ENCODE data around the gene THSD4. TPM values are rescaled to one million over a fixed set of nuclear protein-coding genes. Genes with fewer than 3 reads are reported as not detected.

THSD4 gene
- total and polyA plus RNA-seq, 9 of the 15 experiments (the other 6 are each of a cell fraction or from before 2014, with no cell fraction given) = 0.04 TPM; not detected in 5

GRCh38 chr15:71350622-71351378 is 235.5 kb downstream of the THSD4 start:
- BruUV-seq (replicated peaks) = no TSS peak

More at GRCh38 chr15:71350622-71351378, 235.5 kb downstream of the THSD4 start:
- H3K27ac ChIP-seq (ENCODE audit: extremely low read depth, low read depth, low read length) = no peak overlapping the region
- no peaks in the 10 kb centered on the region for H4K20me1 ChIP-seq (replicated peaks; ENCODE audit: control insufficient read depth, insufficient read depth, low read length)
- peaks cover 4 to 5% of the 10 kb centered on the region in 2 experiments; a peak in 2 of 5 replicates for H3K27me3 ChIP-seq (ENCODE audit: control insufficient read depth in 2 of 2, insufficient read depth in 2 of 2, low read length in 2 of 2)
- H3K4me3 ChIP-seq = no peak overlapping the region
- no peaks in the 10 kb centered on the region for H3K4me1 ChIP-seq (replicated peaks in 1 of 2; ENCODE audit: control insufficient read depth in 2 of 2, insufficient read depth in 2 of 2, low read length in 2 of 2)
- H3K9me3 ChIP-seq (replicated peaks; ENCODE audit: control insufficient read depth, insufficient read depth, low read depth, low read length) = no peaks in the 10 kb centered on the region
- FAIRE-seq (no peak), DNase-seq (ENCODE audit: extremely low read depth in 1 of 4, low spot score in 3 of 4) (no peak), ATAC-seq (no peak)
- H2AFZ ChIP-seq (ENCODE audit: low read depth, low read length) = no peak overlapping the region
- H3K79me2 ChIP-seq (ENCODE audit: control insufficient read depth, insufficient read depth, low read length) = no peaks in the 10 kb centered on the region
- H3K9ac ChIP-seq (ENCODE audit: insufficient read depth in 1 of 2, low read depth in 2 of 2, low read length in 2 of 2) = no peak overlapping the region
- ChIA-PET CTCF (ENCODE audit: low intra/inter-chr PET ratio) (no interaction called here), POLR2A (no interaction called here)
- TF ChIP-seq SOX6 (IDR thresholded peaks at IDR 0.05) (no peak), KAT8 (IDR thresholded peaks at IDR 0.05; ENCODE audit: low read depth) (no peak), SMC3 (conservative IDR thresholded peaks at IDR 0.05; ENCODE audit: insufficient read depth, low read depth, low read length) (no peak), ZNF316 (IDR thresholded peaks at IDR 0.05) (no peak), HEY1 (CRISPR knock-in tag; IDR thresholded peaks at IDR 0.05; ENCODE audit: borderline replicate concordance) (no peak), MAFF (IDR thresholded peaks at IDR 0.05; ENCODE audit: low read length) (no peak), PRDM10 (IDR thresholded peaks at IDR 0.05; ENCODE audit: partially characterized antibody) (no peak), NR2C1 (IDR thresholded peaks at IDR 0.05) (no peak), NR2C1 (tag; IDR thresholded peaks at IDR 0.05) (no peak), ZNF696 (CRISPR knock-in tag; conservative IDR thresholded peaks at IDR 0.05) (no peak), HDAC2 (IDR thresholded peaks at IDR 0.05) (no peak), HNRNPK (IDR thresholded peaks at IDR 0.05; ENCODE audit: low read depth, low read length, poor library complexity, severe bottlenecking) (no peak)
- in situ Hi-C loops (cut with MboI) = no loop called here
- H3K4me2 ChIP-seq (ENCODE audit: insufficient read depth, low read length) = no peak overlapping the region
- intact Hi-C loops (cut with micrococcal nuclease) = no loop called here
- H3K9me1 ChIP-seq (ENCODE audit: control insufficient read depth, insufficient read depth, low read length) = no peaks in the 10 kb centered on the region
- no peaks in the 10 kb centered on the region for H3K36me3 ChIP-seq (ENCODE audit: control insufficient read depth, insufficient read depth, low read length)
- 0% methylated on average over 7 of the region's 7 CpGs for WGBS (ENCODE audit: insufficient coverage, low coverage, missing lambda C conversion rate)
